Spleen (tissue), 7 donors: Measurements from ENCODE around the gene BCAR3.

Experiments
- POLR2AphosphoS5 ChIP-seq, 3 donors: sonication (generic); formaldehyde crosslinking; IDR thresholded peaks; one replicate each; pipeline ENCODE4 v1.5.1; 2017; ENCODE audit warnings: antibody characterized with exemption in 3 of 3
- TF ChIP-seq, protein P1 (sequence below), 11 experiments: fragments of 200-600 bp in 7 of 11; fragments of 450-650 bp in 4 of 11; sonication (generic) in 4 of 11; IDR thresholded peaks in 8 of 11; conservative IDR thresholded peaks in 3 of 11; 1 replicate in 7 of 11; 2 replicates in 4 of 11; pipeline versions ENCODE4 v1.4.0 to v1.8.0; 2016 to 2021; ENCODE audit warnings: antibody characterized with exemption in 11 of 11, inconsistent platforms in 4 of 11, mild to moderate bottlenecking in 1 of 11
- donor health status: DM: no; HTN: no; CAD: no; lungs with moderate emphysema.
- donor health status: DM: no; HTN: no; CAD: no.
- donor health status: DM: no; HTN: no; CAD: no.

DNA sequence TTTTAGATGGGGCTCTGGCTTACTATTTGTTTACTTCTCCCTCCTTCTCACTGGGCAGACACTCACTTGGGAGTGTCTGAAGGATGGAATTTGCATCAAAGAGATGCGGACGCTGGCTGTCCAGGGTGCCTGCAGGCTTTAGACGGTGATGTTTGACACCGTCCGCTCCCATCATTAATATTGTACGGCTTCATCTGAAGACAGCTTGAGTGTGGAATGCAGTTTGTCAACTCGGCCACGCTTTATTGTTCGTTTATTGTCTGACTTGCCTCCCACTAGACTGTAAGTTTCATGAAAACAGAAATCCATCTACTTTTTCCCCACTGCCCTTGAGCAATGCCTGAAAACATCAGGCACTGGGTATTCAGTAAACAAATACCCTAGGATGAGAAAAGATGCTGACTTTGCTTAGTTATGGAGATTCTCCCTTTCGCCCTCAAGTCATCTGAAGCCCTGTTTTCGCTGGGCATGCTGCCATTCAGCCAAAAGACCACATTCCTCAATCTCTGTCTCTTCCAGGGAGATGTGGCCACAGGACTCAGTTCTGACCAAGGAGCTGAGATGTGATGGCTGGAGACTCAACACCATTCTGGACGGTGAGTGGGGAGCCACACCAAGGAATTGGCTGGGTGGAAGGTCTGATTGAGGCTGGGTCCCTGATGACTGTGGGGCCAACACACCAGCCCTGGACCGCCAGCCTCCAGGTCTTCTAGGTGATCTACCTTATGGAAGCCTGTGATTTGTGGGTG is 87.6 kb downstream of the BCAR3 start:
- TF ChIP-seq, protein P1, sequence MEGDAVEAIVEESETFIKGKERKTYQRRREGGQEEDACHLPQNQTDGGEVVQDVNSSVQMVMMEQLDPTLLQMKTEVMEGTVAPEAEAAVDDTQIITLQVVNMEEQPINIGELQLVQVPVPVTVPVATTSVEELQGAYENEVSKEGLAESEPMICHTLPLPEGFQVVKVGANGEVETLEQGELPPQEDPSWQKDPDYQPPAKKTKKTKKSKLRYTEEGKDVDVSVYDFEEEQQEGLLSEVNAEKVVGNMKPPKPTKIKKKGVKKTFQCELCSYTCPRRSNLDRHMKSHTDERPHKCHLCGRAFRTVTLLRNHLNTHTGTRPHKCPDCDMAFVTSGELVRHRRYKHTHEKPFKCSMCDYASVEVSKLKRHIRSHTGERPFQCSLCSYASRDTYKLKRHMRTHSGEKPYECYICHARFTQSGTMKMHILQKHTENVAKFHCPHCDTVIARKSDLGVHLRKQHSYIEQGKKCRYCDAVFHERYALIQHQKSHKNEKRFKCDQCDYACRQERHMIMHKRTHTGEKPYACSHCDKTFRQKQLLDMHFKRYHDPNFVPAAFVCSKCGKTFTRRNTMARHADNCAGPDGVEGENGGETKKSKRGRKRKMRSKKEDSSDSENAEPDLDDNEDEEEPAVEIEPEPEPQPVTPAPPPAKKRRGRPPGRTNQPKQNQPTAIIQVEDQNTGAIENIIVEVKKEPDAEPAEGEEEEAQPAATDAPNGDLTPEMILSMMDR (IDR thresholded peaks at IDR 0.05 in 8 of 11, conservative IDR thresholded peaks at IDR 0.05 in 3 of 11) = no peak
- TF ChIP-seq POLR2AphosphoS5 (IDR thresholded peaks at IDR 0.05) = no peak
